Activated CD8-positive, alpha-beta T cell treated with anti-CD3 and anti-CD28 coated beads for 36 hours (primary cell): ENCODE data around the gene INPP5A. TPM values are rescaled to one million over a fixed set of nuclear protein-coding genes. Genes with fewer than 3 reads are reported as not detected.

Source experiments
- ATAC-seq: fragments of 200-7000 bp; cut with Tn5 transposase; one replicate; pipeline ENCODE4 v1.10.0; 2021; ENCODE audit warnings: mild to moderate bottlenecking, moderate library complexity
- CTCF ChIA-PET: fragments of 350-600 bp; sonication (Branson Sonifier 250); formaldehyde crosslinking; loops from one replicate; lab custom pipeline; 2021; ENCODE audit warnings: antibody characterized with exemption; lab: Charles Lee
- POLR2A ChIA-PET: fragments of 350-600 bp; sonication (Branson Sonifier 250); formaldehyde crosslinking; loops from one replicate; lab custom pipeline; 2021; ENCODE audit warnings: antibody characterized with exemption; lab: Charles Lee
- DNase-seq: peaks from one replicate; pipeline ENCODE4 v3.0.0-alpha.2; 2020
- H3K27ac Mint-ChIP-seq: one replicate; pipeline ENCODE4 v1.8.0; 2021; ENCODE audit warnings: mild to moderate bottlenecking, mixed read lengths
- H3K27me3 Mint-ChIP-seq: one replicate; pipeline ENCODE4 v1.8.0; 2021; ENCODE audit warnings: mixed read lengths
- H3K36me3 Mint-ChIP-seq: one replicate; pipeline ENCODE4 v1.8.0; 2021; ENCODE audit warnings: low read depth, mixed read lengths
- H3K4me1 Mint-ChIP-seq: one replicate; pipeline ENCODE4 v1.8.0; 2021; ENCODE audit warnings: low read depth, mixed read lengths
- H3K4me3 Mint-ChIP-seq: one replicate; pipeline ENCODE4 v1.8.0; 2021; ENCODE audit warnings: mild to moderate bottlenecking, moderate library complexity, mixed read lengths
- H3K9me3 Mint-ChIP-seq: one replicate; pipeline ENCODE4 v1.8.0; 2021; ENCODE audit warnings: mixed read lengths
- intact Hi-C: fragments of 100-400 bp; cut with micrococcal nuclease; formaldehyde crosslinking; loops from one replicate; pipeline ENCODE4 v1.10.0; 2022
- total RNA-seq, 2 experiments: library from RNA; stranded (reverse); gene quantifications; one replicate each; pipeline ENCODE4 v1.2.3, GENCODE V29; 2021
- TF ChIP-seq, protein P1 (sequence below): fragments of 200-600 bp; IDR thresholded peaks from one replicate; pipeline ENCODE4 v1.8.0; 2022; ENCODE audit warnings: antibody characterized with exemption, mild to moderate bottlenecking

Gene INPP5A
- total RNA-seq, 2 experiments from 2014 or later, result 9.6 to 10.4 TPM

DNA sequence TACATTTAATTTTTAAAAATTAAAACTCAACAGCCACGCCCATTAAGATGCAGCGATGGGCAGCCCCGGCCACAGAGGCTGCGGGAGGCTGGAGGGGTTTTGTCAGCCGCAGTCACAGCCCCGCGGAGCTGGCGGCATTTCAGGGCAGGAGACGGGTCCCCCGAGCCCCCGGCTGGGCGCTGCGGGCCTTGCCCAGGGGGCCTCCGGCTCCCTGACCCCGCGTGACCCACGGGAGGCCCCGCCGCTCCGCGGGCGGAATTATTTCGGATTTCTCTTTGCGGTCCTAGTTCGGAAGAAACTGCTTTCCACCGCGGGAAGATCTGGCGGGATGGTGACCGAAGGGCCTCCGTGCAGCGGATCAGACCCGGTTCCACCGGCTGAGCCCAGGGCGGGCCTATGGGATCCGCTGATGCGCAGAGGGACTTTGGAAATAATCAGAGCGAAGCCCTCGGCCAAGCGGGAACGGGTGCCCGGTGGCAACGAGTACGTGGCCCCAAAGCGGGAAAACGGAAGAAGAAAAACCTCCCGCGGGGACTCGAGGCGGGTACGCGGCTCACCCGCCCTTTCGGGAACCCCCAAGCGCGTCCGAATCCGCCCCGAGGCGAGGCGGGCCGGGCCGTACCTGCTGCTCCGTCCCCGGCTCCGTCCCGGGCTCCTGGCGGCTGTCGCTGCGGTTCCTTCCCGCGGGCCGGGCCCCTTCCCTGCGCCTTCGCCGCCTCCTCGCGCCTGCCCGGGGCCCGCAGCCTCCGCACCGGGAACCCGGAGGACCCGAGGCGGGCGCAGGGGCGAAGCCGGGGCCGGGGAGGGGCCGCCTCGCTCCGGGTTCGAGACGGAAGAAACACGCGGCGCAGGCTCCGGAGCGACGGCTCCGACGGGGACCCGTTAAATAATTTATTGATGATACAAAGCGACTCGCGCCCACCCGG lies 246.6 kb downstream of the INPP5A start:
- TF ChIP-seq, protein P1, sequence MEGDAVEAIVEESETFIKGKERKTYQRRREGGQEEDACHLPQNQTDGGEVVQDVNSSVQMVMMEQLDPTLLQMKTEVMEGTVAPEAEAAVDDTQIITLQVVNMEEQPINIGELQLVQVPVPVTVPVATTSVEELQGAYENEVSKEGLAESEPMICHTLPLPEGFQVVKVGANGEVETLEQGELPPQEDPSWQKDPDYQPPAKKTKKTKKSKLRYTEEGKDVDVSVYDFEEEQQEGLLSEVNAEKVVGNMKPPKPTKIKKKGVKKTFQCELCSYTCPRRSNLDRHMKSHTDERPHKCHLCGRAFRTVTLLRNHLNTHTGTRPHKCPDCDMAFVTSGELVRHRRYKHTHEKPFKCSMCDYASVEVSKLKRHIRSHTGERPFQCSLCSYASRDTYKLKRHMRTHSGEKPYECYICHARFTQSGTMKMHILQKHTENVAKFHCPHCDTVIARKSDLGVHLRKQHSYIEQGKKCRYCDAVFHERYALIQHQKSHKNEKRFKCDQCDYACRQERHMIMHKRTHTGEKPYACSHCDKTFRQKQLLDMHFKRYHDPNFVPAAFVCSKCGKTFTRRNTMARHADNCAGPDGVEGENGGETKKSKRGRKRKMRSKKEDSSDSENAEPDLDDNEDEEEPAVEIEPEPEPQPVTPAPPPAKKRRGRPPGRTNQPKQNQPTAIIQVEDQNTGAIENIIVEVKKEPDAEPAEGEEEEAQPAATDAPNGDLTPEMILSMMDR, result no peak
- peaks cover 19% of the 10 kb centered on the region for H3K36me3 Mint-ChIP-seq
- H3K27me3 Mint-ChIP-seq, result peaks cover 18% of the 10 kb centered on the region
- H3K4me1 Mint-ChIP-seq, result peaks cover 2% of the 10 kb centered on the region
- H3K27ac Mint-ChIP-seq, result no peak overlapping the region
- intact Hi-C loops, result no loop called here
- no peaks in the 10 kb centered on the region for H3K9me3 Mint-ChIP-seq
- CTCF ChIA-PET, result no interaction called here
- POLR2A ChIA-PET, result no interaction called here
- H3K4me3 Mint-ChIP-seq, result no peak overlapping the region
- no peak for ATAC-seq
- DNase-seq, result no peak

DNA sequence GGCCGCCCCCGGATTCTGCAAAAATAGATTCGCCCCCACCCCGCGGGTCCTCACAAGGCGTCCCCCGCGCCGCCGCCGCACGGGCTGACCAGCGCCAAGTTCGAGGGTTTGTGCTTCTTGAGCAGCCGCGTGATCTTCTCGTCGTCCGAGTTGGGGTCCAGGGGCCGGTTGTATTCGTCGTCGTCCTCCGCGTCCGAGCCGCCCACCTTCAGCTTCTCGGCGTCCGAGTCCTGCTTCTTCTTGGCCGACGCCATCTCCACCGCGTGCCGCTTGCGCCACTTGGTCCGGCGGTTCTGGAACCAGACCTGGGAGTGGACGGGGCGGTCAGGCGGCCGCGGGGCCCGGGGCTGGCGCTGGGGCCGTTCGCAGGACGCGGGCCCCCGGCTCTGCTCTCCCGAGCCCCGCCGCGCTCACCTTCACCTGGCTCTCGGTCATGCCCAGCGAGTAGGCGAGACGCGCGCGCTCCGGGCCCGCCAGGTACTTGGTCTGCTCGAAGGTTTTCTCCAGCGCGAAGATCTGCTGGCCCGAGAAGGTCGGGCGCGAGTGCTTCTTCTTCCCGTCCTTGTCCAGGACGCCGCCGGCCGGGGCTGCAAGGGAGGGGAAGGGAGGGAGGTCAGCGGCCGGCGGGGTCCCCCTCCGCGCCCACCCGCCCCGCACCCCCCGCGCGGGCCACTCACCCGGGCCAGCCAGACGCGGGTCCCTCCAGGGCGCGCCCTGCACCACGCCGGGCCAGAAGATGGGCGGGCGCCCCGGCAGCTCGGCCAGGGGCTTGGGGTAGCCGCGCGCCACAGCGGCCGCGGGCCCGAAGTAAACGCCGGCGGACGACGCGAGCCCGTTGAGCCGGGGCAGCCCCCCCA lies 247.5 kb downstream of the INPP5A start:
- TF ChIP-seq, protein P1, result no peak
- ChIA-PET CTCF (no interaction called here), POLR2A (no interaction called here)
- Mint-ChIP-seq H3K9me3 (no peaks in the 10 kb centered on the region), H3K4me1 (peaks cover 2% of the 10 kb centered on the region), H3K27me3 (peaks cover 23% of the 10 kb centered on the region), H3K36me3 (peaks cover 19% of the 10 kb centered on the region), H3K27ac (no peak overlapping the region), H3K4me3 (no peak overlapping the region)
- intact Hi-C loops, result no loop called here
- DNase-seq (no peak), ATAC-seq (no peak)

DNA sequence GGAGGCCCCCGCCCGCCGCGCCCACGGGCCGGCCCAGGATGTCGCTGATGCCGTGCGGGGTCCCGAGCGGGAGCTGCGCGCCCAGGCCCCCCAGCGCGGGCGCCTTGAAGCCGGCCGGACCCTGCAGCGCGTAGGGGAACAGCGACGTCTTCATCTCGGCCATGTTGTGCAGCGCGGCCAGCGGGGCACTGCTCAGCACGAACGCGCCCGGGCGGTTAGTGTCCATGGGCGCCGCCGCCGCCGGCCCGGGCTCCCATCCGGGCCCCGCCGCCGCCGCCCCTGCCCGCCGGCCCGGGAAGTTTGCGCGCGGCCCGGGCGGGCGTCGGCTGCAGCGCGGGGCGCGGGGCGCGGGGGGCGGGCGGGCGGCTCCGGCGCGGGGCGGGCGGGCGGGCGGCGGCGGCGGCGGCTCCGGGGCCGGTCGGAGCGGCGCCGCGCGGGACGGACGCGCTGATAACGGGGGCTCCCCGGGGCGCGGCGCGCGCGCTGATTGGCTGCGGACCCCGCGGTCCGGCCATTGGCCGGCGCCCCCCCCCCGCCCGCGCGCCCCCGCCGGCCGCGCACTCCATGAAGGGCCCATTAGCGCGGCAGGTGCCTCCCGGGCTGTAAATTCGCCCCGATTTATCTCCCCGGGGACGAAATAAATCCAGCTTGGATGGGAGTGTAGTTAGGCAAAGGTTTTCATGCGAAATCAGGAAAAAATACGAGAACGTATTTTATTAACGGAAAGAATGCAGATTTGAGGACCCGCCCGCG lies 248.3 kb downstream of the INPP5A start, which contains the start of gene NKX6-2:
Gene NKX6-2 (minus strand): TSS at position 425 of the 753 bp plus-strand sequence. CDS start 199 bp downstream, at position 226.
- Mint-ChIP-seq H3K27ac (no peak within 1 kb of the TSS), H3K36me3 (peaks cover 19% of the 10 kb centered on the region), H3K9me3 (no peaks in the 10 kb centered on the region), H3K27me3 (peaks cover 25% of the 10 kb centered on the region), H3K4me3 (no peak within 1 kb of the TSS), H3K4me1 (peaks cover 2% of the 10 kb centered on the region)
- TF ChIP-seq, protein P1, result no peak
- intact Hi-C loops, result no loop called here
- no peak for DNase-seq
- no peak for ATAC-seq
- ChIA-PET POLR2A (no interaction called here), CTCF (no interaction called here)

DNA sequence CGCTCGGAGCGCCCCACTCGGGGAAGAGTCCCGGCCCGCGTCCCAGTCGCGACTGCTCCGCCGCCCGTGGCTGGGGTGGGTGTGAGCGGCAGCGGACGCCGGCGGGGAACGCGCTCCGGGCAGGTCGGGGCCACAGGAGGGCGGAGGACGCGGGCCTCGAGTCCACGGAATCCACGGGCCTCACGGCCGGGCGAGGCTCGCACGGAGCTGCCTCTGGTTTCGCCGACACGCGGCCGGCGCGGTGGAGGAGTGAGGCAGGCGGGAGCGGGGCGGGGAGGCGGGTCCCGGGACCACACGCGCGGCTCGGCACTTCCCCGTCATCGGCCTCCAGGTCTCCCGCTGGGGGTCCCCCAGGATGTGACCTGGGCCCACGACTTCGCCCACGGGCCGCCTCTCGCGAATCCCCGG lies 248.9 kb downstream of the INPP5A start:
- CTCF ChIA-PET, result no interaction called here
- TF ChIP-seq, protein P1, result no peak
- Mint-ChIP-seq H3K9me3 (no peaks in the 10 kb centered on the region), H3K36me3 (peaks cover 16% of the 10 kb centered on the region), H3K4me1 (peaks cover 2% of the 10 kb centered on the region), H3K27ac (no peak overlapping the region), H3K27me3 (peaks cover 25% of the 10 kb centered on the region), H3K4me3 (no peak overlapping the region)
- intact Hi-C loops, result no loop called here
- POLR2A ChIA-PET, result no interaction called here
- no peak for ATAC-seq
- no peak for DNase-seq
